Epithelial cell of proximal tubule (primary cell): ENCODE results near the gene NOXO1. TPM values are rescaled to one million over a fixed set of nuclear protein-coding genes. Genes with fewer than 3 reads are reported as not detected.

Source experiments
- DNase-seq: peaks from one replicate; pipeline ENCODE4 v3.0.0-alpha.2; 2011; ENCODE audit warnings: low read depth
- H3K4me3 ChIP-seq: 2 replicates; pipeline ENCODE4 v1.5.1; 2011; ENCODE audit warnings: low read depth, mild to moderate bottlenecking, low read length
- total RNA-seq: library from RNA; depleted of rRNA; stranded (reverse); fragments of >200 nt; gene quantifications from 2 replicates; pipeline ENCODE4 v1.2.3, GENCODE V29; 2015
- TF ChIP-seq, protein P1 (sequence below): conservative IDR thresholded peaks from 2 replicates; pipeline ENCODE4 v1.5.1; 2012; ENCODE audit warnings: low read depth, mild to moderate bottlenecking, low read length

NOXO1 gene
- total RNA-seq, 1 donor from 2014 or later, result 1.2 TPM

DNA sequence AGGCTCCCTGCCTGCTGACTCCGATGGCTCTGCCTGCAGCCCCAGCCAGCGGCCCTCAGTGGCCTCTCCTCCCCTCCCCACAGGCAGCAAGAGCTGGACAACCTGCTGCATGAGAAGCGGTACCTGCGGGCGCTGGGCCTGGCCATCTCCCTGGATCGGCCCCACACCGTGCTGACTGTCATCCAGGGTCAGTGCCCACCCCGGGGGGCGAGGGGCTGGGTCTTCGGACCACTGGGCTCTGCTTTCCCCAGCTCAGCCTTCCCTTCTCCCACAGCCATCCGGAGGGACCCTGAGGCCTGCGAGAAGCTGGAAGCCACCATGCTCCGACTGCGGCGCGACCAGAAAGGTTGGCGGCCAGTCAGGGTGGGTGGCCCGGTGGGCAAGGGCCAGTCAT is 3.4 kb downstream of the NOXO1 start:
- H3K4me3 ChIP-seq, result no peak overlapping the region
- DNase-seq, result no peak
- TF ChIP-seq, protein P1, sequence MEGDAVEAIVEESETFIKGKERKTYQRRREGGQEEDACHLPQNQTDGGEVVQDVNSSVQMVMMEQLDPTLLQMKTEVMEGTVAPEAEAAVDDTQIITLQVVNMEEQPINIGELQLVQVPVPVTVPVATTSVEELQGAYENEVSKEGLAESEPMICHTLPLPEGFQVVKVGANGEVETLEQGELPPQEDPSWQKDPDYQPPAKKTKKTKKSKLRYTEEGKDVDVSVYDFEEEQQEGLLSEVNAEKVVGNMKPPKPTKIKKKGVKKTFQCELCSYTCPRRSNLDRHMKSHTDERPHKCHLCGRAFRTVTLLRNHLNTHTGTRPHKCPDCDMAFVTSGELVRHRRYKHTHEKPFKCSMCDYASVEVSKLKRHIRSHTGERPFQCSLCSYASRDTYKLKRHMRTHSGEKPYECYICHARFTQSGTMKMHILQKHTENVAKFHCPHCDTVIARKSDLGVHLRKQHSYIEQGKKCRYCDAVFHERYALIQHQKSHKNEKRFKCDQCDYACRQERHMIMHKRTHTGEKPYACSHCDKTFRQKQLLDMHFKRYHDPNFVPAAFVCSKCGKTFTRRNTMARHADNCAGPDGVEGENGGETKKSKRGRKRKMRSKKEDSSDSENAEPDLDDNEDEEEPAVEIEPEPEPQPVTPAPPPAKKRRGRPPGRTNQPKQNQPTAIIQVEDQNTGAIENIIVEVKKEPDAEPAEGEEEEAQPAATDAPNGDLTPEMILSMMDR, result no peak

DNA sequence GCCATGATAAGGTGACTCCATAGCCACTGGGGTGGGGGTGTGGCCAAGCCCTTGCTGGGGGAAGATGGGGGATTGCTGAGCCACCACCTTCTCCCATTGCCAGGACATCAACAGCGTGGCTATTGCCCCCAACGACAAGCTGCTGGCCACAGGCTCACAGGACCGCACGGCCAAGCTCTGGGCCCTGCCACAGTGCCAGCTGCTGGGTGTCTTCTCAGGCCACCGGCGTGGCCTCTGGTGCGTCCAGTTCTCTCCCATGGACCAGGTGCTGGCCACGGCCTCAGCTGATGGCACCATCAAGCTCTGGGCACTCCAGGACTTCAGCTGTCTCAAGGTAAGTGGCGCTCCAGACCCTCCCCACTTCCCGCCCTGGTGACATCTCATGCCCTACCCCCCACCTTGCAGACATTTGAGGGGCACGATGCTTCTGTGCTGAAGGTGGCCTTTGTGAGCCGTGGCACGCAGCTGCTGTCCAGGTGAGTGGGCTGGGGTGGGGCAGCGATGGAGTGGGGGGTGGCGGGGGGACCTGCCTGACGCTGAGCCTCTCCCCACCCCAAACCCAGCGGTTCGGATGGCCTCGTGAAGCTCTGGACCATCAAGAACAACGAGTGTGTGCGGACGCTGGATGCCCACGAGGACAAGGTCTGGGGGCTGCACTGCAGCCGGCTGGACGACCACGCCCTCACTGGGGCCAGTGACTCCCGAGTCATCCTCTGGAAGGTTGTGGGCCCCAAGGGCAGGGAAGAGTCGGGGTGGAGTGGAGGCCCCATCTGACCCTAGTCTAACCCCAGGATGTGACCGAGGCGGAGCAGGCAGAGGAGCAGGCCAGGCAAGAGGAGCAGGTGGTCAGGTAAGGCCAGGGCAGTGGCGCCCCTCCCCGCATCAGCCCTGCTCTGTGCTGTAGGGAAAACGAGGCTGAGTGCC is 4.1 kb downstream of the NOXO1 start:
- no peak overlapping the region for H3K4me3 ChIP-seq
- DNase-seq, result no peak
- TF ChIP-seq, protein P1, result no peak

GRCh38 chr16:1976216-1976520 is 5.1 kb downstream of the NOXO1 start:
- TF ChIP-seq, protein P1, result no peak
- DNase-seq, result no peak
- H3K4me3 ChIP-seq, result no peak overlapping the region

- H3K4me3 ChIP-seq, result no peak overlapping the region
- TF ChIP-seq, protein P1, result no peak
These were observed 5.6 kb downstream of the NOXO1 start for GRCh38 chr16:1975432-1976215.

DNA sequence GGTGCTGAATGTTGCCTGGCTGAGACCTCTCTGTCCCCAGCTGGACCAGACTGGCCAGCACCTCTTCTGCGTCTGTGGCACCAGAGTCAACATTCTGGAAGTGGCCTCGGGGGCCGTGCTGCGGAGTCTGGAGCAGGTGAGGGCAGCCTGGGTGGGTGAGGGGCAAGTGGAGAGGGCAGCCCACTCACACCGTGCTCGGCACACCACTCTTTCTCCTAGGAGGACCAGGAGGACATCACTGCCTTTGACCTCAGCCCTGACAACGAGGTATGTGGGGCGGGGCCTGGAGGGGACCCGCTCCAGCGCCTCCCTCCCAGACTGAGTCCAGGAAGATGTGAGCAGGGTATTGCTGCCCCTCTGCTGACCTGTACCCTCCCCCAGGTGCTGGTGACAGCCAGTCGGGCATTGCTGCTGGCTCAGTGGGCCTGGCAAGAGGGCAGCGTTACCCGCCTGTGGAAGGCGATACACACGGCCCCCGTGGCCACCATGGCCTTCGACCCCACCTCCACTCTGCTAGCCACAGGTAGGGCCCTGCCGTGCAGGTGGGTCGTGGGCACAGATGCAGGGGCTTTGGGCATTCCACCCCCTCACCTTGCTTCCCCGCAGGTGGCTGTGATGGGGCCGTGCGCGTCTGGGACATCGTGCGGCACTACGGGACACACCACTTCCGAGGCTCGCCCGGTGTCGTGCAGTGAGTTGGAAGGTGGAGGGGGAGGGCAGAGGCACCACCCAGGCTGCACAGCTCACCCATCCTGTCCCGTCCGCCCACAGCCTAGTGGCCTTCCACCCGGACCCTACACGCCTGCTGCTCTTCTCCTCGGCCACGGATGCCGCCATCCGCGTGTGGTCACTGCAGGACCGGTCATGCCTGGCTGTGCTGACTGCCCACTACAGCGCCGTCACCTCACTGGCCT is 6.9 kb downstream of the NOXO1 start:
- no peak for DNase-seq
- TF ChIP-seq, protein P1, result no peak
- no peak overlapping the region for H3K4me3 ChIP-seq

More at GRCh38 chr16:1975432-1976215, 5.6 kb downstream of the NOXO1 start:
- DNase-seq, result no peak

DNA sequence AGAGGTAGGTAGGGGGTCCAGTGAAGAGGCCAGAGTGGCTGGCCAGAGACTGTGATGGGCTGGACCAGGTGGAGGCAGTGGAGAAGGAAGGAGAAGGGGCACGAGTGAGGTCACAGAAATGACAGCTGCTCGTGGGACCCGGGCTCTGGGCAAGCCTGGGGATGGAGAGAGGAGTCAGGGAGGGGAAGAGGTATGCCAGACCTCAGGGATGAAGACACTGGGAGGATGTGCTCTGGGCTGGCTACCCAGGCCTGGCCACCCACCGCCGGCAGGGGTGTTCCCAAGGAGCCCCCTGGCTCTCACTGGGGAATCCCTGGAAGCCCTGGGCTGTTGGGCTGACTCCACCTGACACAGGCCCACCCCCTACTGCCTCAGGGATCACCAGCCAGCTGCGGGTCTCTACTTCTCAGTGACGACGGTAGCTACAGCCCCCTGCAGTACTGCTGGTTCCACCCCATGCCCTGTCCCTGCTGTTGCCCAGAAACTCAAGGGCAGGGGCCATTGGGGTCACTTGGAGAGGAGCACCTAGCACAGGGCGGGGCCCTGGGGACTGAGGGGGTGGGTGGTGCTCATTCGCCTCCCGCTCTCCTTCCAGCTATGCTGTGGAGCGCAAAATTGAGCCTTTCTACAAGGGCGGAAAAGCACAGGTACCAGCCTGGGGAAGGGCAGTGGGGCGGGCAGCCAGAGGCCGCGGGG is 7.7 kb downstream of the NOXO1 start:
- TF ChIP-seq, protein P1, result no peak
- H3K4me3 ChIP-seq, result no peak overlapping the region
- DNase-seq, result no peak
